ENCODE measurements around the gene ATP2A2.

ATP2A2 gene

GRCh38 chr12:110349096-110349495 lies 68.0 kb downstream of the ATP2A2 start:
- TF ChIP-seq GATA3 (IDR thresholded peaks at IDR 0.05; ENCODE audit: low read depth, low read length), result no peak

GRCh38 chr12:110349514-110350151 lies 68.6 kb downstream of the ATP2A2 start:
- TF ChIP-seq GATA2 (IDR thresholded peaks at IDR 0.05; ENCODE audit: low read depth, low read length) (no peak), GATA3 (IDR thresholded peaks at IDR 0.05; ENCODE audit: low read depth, low read length) (no peak)

GRCh38 chr12:110351119-110351518 lies 70.1 kb downstream of the ATP2A2 start:
- TF ChIP-seq GATA3 (IDR thresholded peaks at IDR 0.05; ENCODE audit: low read depth, low read length), result no peak
- TF ChIP-seq GATA2 (IDR thresholded peaks at IDR 0.05; ENCODE audit: low read depth, low read length), result no peak

GRCh38 chr12:110352401-110352800 lies 71.4 kb downstream of the ATP2A2 start:
- no peak for TF ChIP-seq GATA2 (IDR thresholded peaks at IDR 0.05; ENCODE audit: low read depth, low read length)
- no peak for TF ChIP-seq GATA3 (IDR thresholded peaks at IDR 0.05; ENCODE audit: low read depth, low read length)

GRCh38 chr12:110353211-110353965 lies 72.3 kb downstream of the ATP2A2 start:
- TF ChIP-seq GATA3 (IDR thresholded peaks at IDR 0.05; ENCODE audit: low read depth, low read length) (no peak), GATA2 (IDR thresholded peaks at IDR 0.05; ENCODE audit: low read depth, low read length) (no peak)

GRCh38 chr12:110354172-110354780 lies 73.2 kb downstream of the ATP2A2 start:
- TF ChIP-seq GATA3 (IDR thresholded peaks at IDR 0.05; ENCODE audit: low read depth, low read length) (no peak), GATA2 (IDR thresholded peaks at IDR 0.05; ENCODE audit: low read depth, low read length) (no peak)

- TF ChIP-seq GATA2 (IDR thresholded peaks at IDR 0.05; ENCODE audit: low read depth, low read length) (no peak), GATA3 (IDR thresholded peaks at IDR 0.05; ENCODE audit: low read depth, low read length) (no peak)
Observed at GRCh38 chr12:110355073-110355472, 74.0 kb downstream of the ATP2A2 start.

- TF ChIP-seq GATA2 (IDR thresholded peaks at IDR 0.05; ENCODE audit: low read depth, low read length) (no peak), GATA3 (IDR thresholded peaks at IDR 0.05; ENCODE audit: low read depth, low read length) (no peak)
Observed at GRCh38 chr12:110361216-110361615, 80.2 kb downstream of the ATP2A2 start.

- no peak for TF ChIP-seq GATA2 (IDR thresholded peaks at IDR 0.05; ENCODE audit: low read depth, low read length)
- no peak for TF ChIP-seq GATA3 (IDR thresholded peaks at IDR 0.05; ENCODE audit: low read depth, low read length)
Observed at GRCh38 chr12:110365489-110366320, 84.7 kb downstream of the ATP2A2 start.

- TF ChIP-seq GATA3 (IDR thresholded peaks at IDR 0.05; ENCODE audit: low read depth, low read length) (no peak), GATA2 (IDR thresholded peaks at IDR 0.05; ENCODE audit: low read depth, low read length) (no peak)
Observed at GRCh38 chr12:110366321-110367142, 85.5 kb downstream of the ATP2A2 start.

GRCh38 chr12:110367181-110367864 lies 86.3 kb downstream of the ATP2A2 start:
- no peak for TF ChIP-seq GATA3 (IDR thresholded peaks at IDR 0.05; ENCODE audit: low read depth, low read length)
- no peak for TF ChIP-seq GATA2 (IDR thresholded peaks at IDR 0.05; ENCODE audit: low read depth, low read length)

GRCh38 chr12:110369992-110370391 lies 88.9 kb downstream of the ATP2A2 start:
- no peak for TF ChIP-seq GATA3 (IDR thresholded peaks at IDR 0.05; ENCODE audit: low read depth, low read length)
- no peak for TF ChIP-seq GATA2 (IDR thresholded peaks at IDR 0.05; ENCODE audit: low read depth, low read length)

- TF ChIP-seq GATA3 (IDR thresholded peaks at IDR 0.05; ENCODE audit: low read depth, low read length), result no peak
- no peak for TF ChIP-seq GATA2 (IDR thresholded peaks at IDR 0.05; ENCODE audit: low read depth, low read length)
Observed at GRCh38 chr12:110370732-110371231, 89.7 kb downstream of the ATP2A2 start.

Measured in SH-SY5Y (cell line).